Astrocyte (in vitro differentiated cells and primary cell): ENCODE data around the gene NR6A1. TPM values are rescaled to one million over a fixed set of nuclear protein-coding genes. Genes with fewer than 3 reads are reported as not detected.

Experiments
- DNase-seq: peaks from one replicate; pipeline ENCODE4 v3.0.0-alpha.2; 2010; ENCODE audit warnings: low read depth
- FAIRE-seq: peaks from 2 replicates; lab custom pipeline; 2011; peaks lifted over from hg19 to GRCh38; lab: Jason Lieb, UNC
- H2AFZ ChIP-seq: 2 replicates; pipeline ENCODE4 v1.6.0; 2012; ENCODE audit warnings: low read depth, low read length, inconsistent platforms
- H3K27ac ChIP-seq: 2 replicates; pipeline ENCODE4 v1.5.1; 2011; ENCODE audit warnings: low read depth, low read length, inconsistent platforms
- H3K27me3 ChIP-seq: 2 replicates; pipeline ENCODE4 v1.6.0; 2011; ENCODE audit warnings: low read length, inconsistent platforms; ENCODE audit not compliant: insufficient read depth
- H3K36me3 ChIP-seq: 2 replicates; pipeline ENCODE4 v1.5.1; 2011; ENCODE audit warnings: low read length, inconsistent platforms; ENCODE audit not compliant: insufficient read depth
- H3K4me1 ChIP-seq: 2 replicates; pipeline ENCODE4 v1.5.1; 2011; ENCODE audit warnings: low read length, inconsistent platforms; ENCODE audit not compliant: insufficient read depth
- H3K4me2 ChIP-seq: 2 replicates; pipeline ENCODE4 v1.6.0; 2012; ENCODE audit warnings: low read length, inconsistent platforms
- H3K4me3 ChIP-seq: 2 replicates; pipeline ENCODE4 v1.5.1; 2011; ENCODE audit warnings: low read depth, mild to moderate bottlenecking, low read length, inconsistent platforms; ENCODE audit not compliant: insufficient read depth
- H3K79me2 ChIP-seq: 2 replicates; pipeline ENCODE4 v1.6.0; 2012; ENCODE audit warnings: mild to moderate bottlenecking, low read length, inconsistent platforms; ENCODE audit not compliant: insufficient read depth
- H3K9ac ChIP-seq: 2 replicates; pipeline ENCODE4 v1.6.0; 2012; ENCODE audit warnings: mild to moderate bottlenecking, low read length, inconsistent platforms
- H3K9me3 ChIP-seq: 2 replicates; pipeline ENCODE4 v1.5.1; 2012; ENCODE audit warnings: low read depth, mild to moderate bottlenecking, low read length, inconsistent platforms; ENCODE audit not compliant: insufficient read depth
- H4K20me1 ChIP-seq: 2 replicates; pipeline ENCODE4 v1.6.0; 2012; ENCODE audit warnings: low read length, inconsistent platforms; ENCODE audit not compliant: insufficient read depth
- H3K27ac Mint-ChIP-seq: one replicate; pipeline ENCODE4 v1.8.0; 2021; ENCODE audit warnings: mild to moderate bottlenecking, mixed read lengths; ENCODE audit not compliant: unreplicated experiment
- H3K27me3 Mint-ChIP-seq: one replicate; pipeline ENCODE4 v1.8.0; 2021; ENCODE audit warnings: low read depth, mixed read lengths; ENCODE audit not compliant: unreplicated experiment
- H3K36me3 Mint-ChIP-seq: one replicate; pipeline ENCODE4 v1.8.0; 2021; ENCODE audit warnings: low read depth, mixed read lengths; ENCODE audit not compliant: unreplicated experiment
- H3K4me1 Mint-ChIP-seq: one replicate; pipeline ENCODE4 v1.8.0; 2021; ENCODE audit warnings: low read depth, mixed read lengths; ENCODE audit not compliant: unreplicated experiment
- H3K4me3 Mint-ChIP-seq: one replicate; pipeline ENCODE4 v1.8.0; 2021; ENCODE audit warnings: mild to moderate bottlenecking, moderate library complexity, mixed read lengths; ENCODE audit not compliant: unreplicated experiment
- H3K9me3 Mint-ChIP-seq: one replicate; pipeline ENCODE4 v1.8.0; 2021; ENCODE audit warnings: mild to moderate bottlenecking, mixed read lengths; ENCODE audit not compliant: unreplicated experiment
- CTCF ChIP-seq: IDR thresholded peaks from 2 replicates; pipeline ENCODE4 v1.5.1; 2011; ENCODE audit warnings: low read depth, mild to moderate bottlenecking, inconsistent platforms, low read length, moderate library complexity; ENCODE audit not compliant: insufficient read depth
- EZH2 ChIP-seq: IDR thresholded peaks from 2 replicates; pipeline ENCODE4 v1.6.1; 2012; ENCODE audit warnings: mild to moderate bottlenecking, low read length, inconsistent platforms; ENCODE audit not compliant: insufficient read depth
- total RNA-seq: library from RNA; stranded (reverse); gene quantifications from 2 replicates; pipeline ENCODE4 v1.2.1, GENCODE V29; 2021

Gene NR6A1
- total RNA-seq, 1 donor from 2014 or later = 20.8 TPM

GRCh38 chr9:124493218-124493617 lies 277.9 kb downstream of the NR6A1 start:
- Mint-ChIP-seq H3K9me3 (no peaks in the 10 kb centered on the region), H3K36me3 (no peaks in the 10 kb centered on the region), H3K4me1 (peaks cover 2% of the 10 kb centered on the region), H3K27me3 (peaks cover 68% of the 10 kb centered on the region), H3K27ac (no peak overlapping the region), H3K4me3 (no peak overlapping the region)
- H3K27me3 ChIP-seq = peaks cover 19% of the 10 kb centered on the region
- DNase-seq = no peak
- H3K9ac ChIP-seq = no peak overlapping the region
- FAIRE-seq = no peak
- H3K36me3 ChIP-seq = no peaks in the 10 kb centered on the region
- no peak overlapping the region for H3K27ac ChIP-seq
- no peak overlapping the region for H2AFZ ChIP-seq
- no peaks in the 10 kb centered on the region for H3K9me3 ChIP-seq
- no peak overlapping the region for H3K4me2 ChIP-seq
- H3K4me1 ChIP-seq = no peaks in the 10 kb centered on the region
- no peaks in the 10 kb centered on the region for H4K20me1 ChIP-seq
- TF ChIP-seq CTCF (no peak), EZH2 (no peak)
- no peaks in the 10 kb centered on the region for H3K79me2 ChIP-seq
- H3K4me3 ChIP-seq = no peak overlapping the region

GRCh38 chr9:124492818-124493217 lies 278.3 kb downstream of the NR6A1 start:
- DNase-seq = no peak
- TF ChIP-seq EZH2 (no peak), CTCF (no peak)
- Mint-ChIP-seq H3K36me3 (no peaks in the 10 kb centered on the region), H3K27me3 (peaks cover 67% of the 10 kb centered on the region), H3K4me1 (peaks cover 2% of the 10 kb centered on the region), H3K4me3 (no peak overlapping the region), H3K9me3 (no peaks in the 10 kb centered on the region), H3K27ac (no peak overlapping the region)
- H3K4me3 ChIP-seq = no peak overlapping the region
- H3K4me1 ChIP-seq = no peaks in the 10 kb centered on the region
- peaks cover 22% of the 10 kb centered on the region for H3K27me3 ChIP-seq
- H3K27ac ChIP-seq = no peak overlapping the region
- no peak overlapping the region for H2AFZ ChIP-seq
- H3K9ac ChIP-seq = no peak overlapping the region
- H3K9me3 ChIP-seq = no peaks in the 10 kb centered on the region
- H4K20me1 ChIP-seq = no peaks in the 10 kb centered on the region
- H3K4me2 ChIP-seq = no peak overlapping the region
- no peak for FAIRE-seq
- no peaks in the 10 kb centered on the region for H3K79me2 ChIP-seq
- no peaks in the 10 kb centered on the region for H3K36me3 ChIP-seq

GRCh38 chr9:124491049-124491975 lies 279.8 kb downstream of the NR6A1 start:
- peaks cover 34% of the 10 kb centered on the region for H3K27me3 ChIP-seq
- DNase-seq (no peak), FAIRE-seq (no peak)
- H3K4me2 ChIP-seq = no peak overlapping the region
- no peaks in the 10 kb centered on the region for H3K79me2 ChIP-seq
- TF ChIP-seq CTCF (no peak), EZH2 (no peak)
- H3K9me3 ChIP-seq = no peaks in the 10 kb centered on the region
- H3K4me1 ChIP-seq = no peaks in the 10 kb centered on the region
- no peak overlapping the region for H3K27ac ChIP-seq
- no peaks in the 10 kb centered on the region for H3K36me3 ChIP-seq
- Mint-ChIP-seq H3K4me1 (peaks cover 2% of the 10 kb centered on the region), H3K27ac (no peak overlapping the region), H3K27me3 (peaks cover 60% of the 10 kb centered on the region), H3K36me3 (no peaks in the 10 kb centered on the region), H3K4me3 (no peak overlapping the region), H3K9me3 (no peaks in the 10 kb centered on the region)
- no peak overlapping the region for H2AFZ ChIP-seq
- no peaks in the 10 kb centered on the region for H4K20me1 ChIP-seq
- no peak overlapping the region for H3K4me3 ChIP-seq
- H3K9ac ChIP-seq = no peak overlapping the region
